ENCODE results near the gene TBC1D23.
"Not testable (repeated sequence)": the region's sequence is repeated elsewhere in the genome, so short reads cannot be mapped to it uniquely, and the experiment has no call there.

TBC1D23 gene

DNA sequence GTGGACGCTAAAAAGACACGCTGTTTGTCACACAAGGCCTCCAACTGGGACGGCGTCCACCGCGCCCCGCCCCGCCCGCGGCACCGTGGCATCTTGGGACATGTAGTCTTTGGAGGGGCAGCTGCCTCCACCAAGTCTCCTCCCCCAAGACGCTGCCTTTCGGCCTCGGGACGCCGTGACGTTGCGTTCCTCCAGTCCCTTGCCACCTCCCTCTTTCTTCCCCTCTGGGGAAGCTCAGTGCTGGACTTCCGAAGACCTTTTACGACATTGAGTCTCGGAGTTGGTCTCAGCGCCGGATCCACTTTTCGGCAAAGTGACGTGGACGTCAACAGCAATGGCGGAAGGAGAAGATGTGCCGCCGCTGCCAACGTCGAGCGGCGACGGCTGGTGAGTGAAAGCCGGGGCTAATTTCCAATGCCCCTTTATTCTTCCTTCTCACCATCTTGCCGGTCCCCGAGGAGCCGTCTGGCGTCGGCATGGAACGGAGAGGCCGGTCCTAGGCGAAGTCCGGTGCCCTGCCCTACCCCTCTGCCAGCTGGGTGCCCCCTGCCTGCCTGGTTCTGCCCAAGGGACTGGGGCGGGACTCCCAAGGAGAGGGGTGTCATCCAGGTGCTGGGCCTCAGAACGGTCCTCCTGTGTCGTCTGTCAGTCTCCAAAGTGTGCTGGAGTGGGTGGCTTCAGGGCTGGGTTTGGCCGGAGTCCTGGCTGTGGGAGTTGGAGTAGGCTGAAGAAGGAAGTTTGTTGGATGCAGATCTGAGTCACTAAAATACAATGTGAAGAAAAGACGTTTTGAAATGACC, at the start of gene TBC1D23:
TBC1D23 (plus strand) TSS at position 308 of the 800 bp plus-strand sequence; CDS start at position 335, 27 bp downstream.
- Mint-ChIP-seq H3K4me3 (peak within 1 kb of the TSS; percentile 79), H3K4me1 (peaks cover 49% of the 10 kb centered on the region), H3K9me3 (no peaks in the 10 kb centered on the region), H3K27ac (peak within 1 kb of the TSS; percentile 96), H3K36me3 (peaks cover 6% of the 10 kb centered on the region)
- DNase-seq (ENCODE audit: low spot score in 2 of 2) (peak; percentile 92 to 97), ATAC-seq (peak; percentile 100)

DNA sequence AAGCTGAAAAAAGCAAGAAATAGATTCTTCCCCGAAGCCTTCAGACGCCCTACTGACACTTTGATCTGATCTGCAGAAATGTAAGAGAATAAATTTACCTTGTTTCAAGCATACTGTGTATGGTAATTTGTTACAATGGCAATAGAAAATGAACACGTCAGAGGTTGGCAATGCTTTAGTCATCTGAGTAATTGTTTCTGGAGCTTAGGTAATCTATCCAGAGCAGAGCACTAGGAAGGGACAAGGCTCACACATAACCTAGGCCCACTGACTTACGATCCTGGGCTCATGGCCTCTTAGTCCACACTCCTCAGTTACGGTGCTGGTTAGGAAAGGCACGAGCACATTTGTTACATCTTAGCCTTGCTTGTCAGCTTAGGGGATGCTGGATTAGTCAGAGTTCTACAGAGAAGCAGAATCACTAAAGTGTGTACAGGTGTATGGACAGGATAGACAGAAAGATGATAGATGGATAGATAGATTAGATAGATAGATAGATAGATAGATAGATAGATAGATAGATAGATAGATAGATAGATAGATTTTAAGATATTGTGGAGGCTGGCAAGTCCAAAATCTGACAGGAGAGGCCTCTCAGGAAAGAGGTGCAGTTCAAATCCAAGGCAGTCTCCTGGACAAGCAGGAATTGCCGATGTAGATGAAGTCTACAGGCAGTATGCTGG, 46.8 kb upstream of the TBC1D23 start:
- H3K9me3 Mint-ChIP-seq = no peaks in the 10 kb centered on the region
- ATAC-seq (no peak), DNase-seq (ENCODE audit: low spot score in 2 of 2) (no peak)
- no peak overlapping the region for H3K4me3 Mint-ChIP-seq
- peaks cover 13% of the 10 kb centered on the region for H3K4me1 Mint-ChIP-seq
- no peak overlapping the region for H3K27ac Mint-ChIP-seq
- no peaks in the 10 kb centered on the region for H3K36me3 Mint-ChIP-seq

DNA sequence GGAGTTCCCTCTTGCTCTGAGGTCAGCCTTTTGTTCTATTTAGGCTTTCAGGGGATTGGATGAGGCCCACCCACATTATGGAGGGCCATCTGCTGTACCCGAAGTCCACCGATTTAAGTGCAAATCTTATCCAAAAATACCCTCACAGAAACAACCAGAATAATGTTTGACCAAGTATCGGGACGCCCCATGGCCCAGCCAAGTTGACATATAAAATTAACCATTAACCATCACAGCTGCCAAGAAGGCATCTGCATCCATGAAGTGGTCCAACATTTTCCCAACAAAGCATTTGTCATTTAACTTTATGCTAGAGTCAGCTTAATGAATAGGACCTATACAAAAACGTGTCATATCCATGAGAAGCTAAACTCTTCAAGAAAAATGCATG, 46.2 kb upstream of the TBC1D23 start:
- Mint-ChIP-seq H3K4me3 (no peak overlapping the region), H3K27ac (no peak overlapping the region), H3K9me3 (no peaks in the 10 kb centered on the region), H3K36me3 (no peaks in the 10 kb centered on the region), H3K4me1 (peaks cover 12% of the 10 kb centered on the region)
- no peak for DNase-seq (ENCODE audit: low spot score in 2 of 2)
- ATAC-seq = no peak

DNA sequence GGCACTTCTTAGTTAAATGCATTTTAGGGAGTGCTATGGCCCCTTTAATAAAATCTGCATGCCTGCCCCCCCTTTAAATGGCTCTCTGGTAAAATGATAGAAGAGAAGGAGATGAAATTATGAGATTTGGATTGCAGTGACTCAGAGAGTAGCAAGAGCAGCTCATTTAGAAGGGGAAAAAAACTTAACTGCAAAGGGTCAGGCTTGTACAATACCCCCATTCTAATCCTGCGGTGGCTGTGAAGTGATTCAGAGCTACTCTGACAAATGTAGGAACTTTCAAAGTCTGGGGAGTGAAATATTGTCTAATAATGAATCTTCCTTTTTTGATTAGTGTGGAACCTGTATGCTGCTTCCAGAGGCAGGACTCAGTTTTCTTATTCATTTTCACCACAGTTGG, 44.1 kb upstream of the TBC1D23 start:
- Mint-ChIP-seq H3K36me3 (no peaks in the 10 kb centered on the region), H3K4me1 (no peaks in the 10 kb centered on the region), H3K9me3 (no peaks in the 10 kb centered on the region), H3K27ac (no peak overlapping the region), H3K4me3 (no peak overlapping the region)
- no peak for DNase-seq (ENCODE audit: low spot score in 2 of 2)
- ATAC-seq = no peak

DNA sequence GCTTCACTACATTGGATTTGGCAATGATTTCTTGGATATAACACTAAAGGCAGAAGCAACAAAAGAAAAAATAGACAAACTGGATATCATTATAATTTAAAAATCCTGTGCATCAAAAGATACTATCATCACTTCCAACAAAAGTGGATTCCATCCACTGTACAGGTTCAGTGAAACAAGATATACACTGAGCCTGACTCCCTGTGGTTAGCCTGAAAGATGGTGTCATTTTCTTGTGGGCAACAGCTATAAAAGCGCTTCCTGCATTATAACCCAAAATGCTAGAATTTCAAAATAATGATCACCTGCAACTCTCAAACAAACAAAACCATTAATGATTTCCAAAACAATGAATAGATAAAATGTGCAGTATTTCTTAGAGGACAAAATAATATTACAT, 39.6 kb upstream of the TBC1D23 start:
- no peak overlapping the region for H3K4me3 Mint-ChIP-seq
- no peaks in the 10 kb centered on the region for H3K4me1 Mint-ChIP-seq
- H3K9me3 Mint-ChIP-seq = no peaks in the 10 kb centered on the region
- DNase-seq (ENCODE audit: low spot score in 2 of 2) (no peak), ATAC-seq (no peak)
- H3K36me3 Mint-ChIP-seq = no peaks in the 10 kb centered on the region
- H3K27ac Mint-ChIP-seq = no peak overlapping the region

- peaks cover 7% of the 10 kb centered on the region for H3K4me1 Mint-ChIP-seq
- ATAC-seq = no peak
- H3K9me3 Mint-ChIP-seq = no peaks in the 10 kb centered on the region
- H3K36me3 Mint-ChIP-seq = no peaks in the 10 kb centered on the region
- DNase-seq (ENCODE audit: low spot score in 2 of 2) = no peak
- no peak overlapping the region for H3K4me3 Mint-ChIP-seq
- H3K27ac Mint-ChIP-seq = no peak overlapping the region
Measured at GRCh38 chr3:100225193-100225592, 35.6 kb upstream of the TBC1D23 start.

DNA sequence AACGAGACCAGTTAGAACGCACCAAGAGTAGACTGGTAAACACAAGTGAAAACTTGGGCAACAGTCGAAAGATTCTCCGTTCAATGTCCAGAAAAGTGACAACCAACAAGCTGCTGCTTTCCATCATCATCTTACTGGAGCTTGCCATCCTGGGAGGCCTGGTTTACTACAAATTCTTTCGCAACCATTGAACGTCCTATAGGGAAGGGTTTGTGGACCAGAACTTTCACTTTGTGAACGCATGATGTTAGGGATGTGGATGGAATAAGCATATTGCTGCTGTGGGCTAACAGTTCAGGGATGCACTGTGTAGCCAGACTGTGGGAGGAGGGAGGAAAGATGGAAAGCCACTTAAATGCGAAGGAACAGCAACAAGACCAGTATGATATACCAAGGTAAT, 34.9 kb upstream of the TBC1D23 start:
- Mint-ChIP-seq H3K36me3 (no peaks in the 10 kb centered on the region), H3K27ac (no peak overlapping the region), H3K9me3 (no peaks in the 10 kb centered on the region)

DNA sequence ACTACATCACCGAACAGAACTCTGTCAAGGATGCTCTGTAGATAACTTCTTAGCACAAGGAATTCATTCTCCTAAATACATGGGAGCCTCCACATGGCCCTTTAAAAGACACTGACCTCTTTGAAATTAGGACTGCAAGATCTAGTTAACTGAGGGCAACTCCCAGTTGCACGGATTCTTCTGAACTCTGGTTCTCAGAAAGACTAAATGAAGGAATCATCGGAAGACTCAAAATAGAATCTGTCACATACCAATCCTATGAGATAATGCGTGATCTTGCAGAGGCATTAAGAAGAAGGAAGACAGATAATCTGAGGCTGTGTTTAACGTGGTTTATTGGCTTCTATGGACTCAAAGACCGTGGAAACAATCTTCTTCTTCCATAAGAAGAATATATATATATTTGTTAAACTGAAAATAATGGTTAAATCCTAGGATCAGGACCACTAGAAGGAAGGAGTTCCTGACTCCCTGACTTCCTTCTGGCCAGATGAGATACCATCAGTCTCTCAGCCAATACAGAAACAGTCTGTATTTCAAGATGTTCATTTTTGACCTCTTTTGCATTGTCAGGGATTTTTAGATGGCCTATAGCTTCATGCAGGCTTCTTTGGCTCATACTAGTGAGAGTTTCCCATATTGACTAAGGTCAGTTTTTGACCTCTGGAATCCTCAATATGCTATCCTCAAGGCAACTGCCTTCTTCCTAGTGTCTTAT, 33.9 kb upstream of the TBC1D23 start:
- no peak for DNase-seq (ENCODE audit: low spot score in 2 of 2)
- H3K4me3 Mint-ChIP-seq = no peak overlapping the region
- no peak for ATAC-seq
- peaks cover 7% of the 10 kb centered on the region for H3K4me1 Mint-ChIP-seq
- H3K36me3 Mint-ChIP-seq = no peaks in the 10 kb centered on the region
- no peak overlapping the region for H3K27ac Mint-ChIP-seq
- no peaks in the 10 kb centered on the region for H3K9me3 Mint-ChIP-seq

More for the DNA sequence above, 34.9 kb upstream of the TBC1D23 start:
- no peak for DNase-seq (ENCODE audit: low spot score in 2 of 2)
- ATAC-seq = no peak
- H3K4me1 Mint-ChIP-seq = peaks cover 7% of the 10 kb centered on the region
- H3K4me3 Mint-ChIP-seq = no peak overlapping the region

DNA sequence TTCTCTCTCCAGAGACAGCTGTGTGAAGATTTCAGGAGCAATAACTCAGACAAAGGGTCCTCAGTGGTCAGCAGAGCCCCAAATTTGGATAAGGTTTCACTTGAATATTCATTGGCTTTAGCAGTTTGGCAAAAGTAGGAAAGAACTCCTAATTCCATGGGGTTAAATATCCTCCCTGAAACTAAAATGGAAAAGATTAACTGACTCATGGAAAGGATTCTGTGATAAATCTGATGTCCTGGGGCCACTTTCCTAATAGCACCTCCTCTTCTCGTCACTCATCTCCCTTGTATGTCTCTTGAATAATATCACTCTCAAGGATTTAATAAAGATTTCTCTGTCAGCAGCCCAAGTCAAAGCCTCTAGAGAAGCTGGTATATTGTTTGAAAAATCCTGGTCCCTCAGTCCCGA, 33.3 kb upstream of the TBC1D23 start:
- Mint-ChIP-seq H3K9me3 (no peaks in the 10 kb centered on the region), H3K27ac (no peak overlapping the region), H3K4me3 (no peak overlapping the region), H3K4me1 (peaks cover 7% of the 10 kb centered on the region), H3K36me3 (no peaks in the 10 kb centered on the region)
- DNase-seq (ENCODE audit: low spot score in 2 of 2) (no peak), ATAC-seq (no peak)

- Mint-ChIP-seq H3K4me1 (peaks cover 7% of the 10 kb centered on the region), H3K27ac (no peak overlapping the region), H3K9me3 (no peaks in the 10 kb centered on the region), H3K4me3 (no peak overlapping the region), H3K36me3 (no peaks in the 10 kb centered on the region)
- DNase-seq (ENCODE audit: low spot score in 2 of 2) (no peak), ATAC-seq (peak; percentile 28)
Measured at GRCh38 chr3:100228247-100228646, 32.5 kb upstream of the TBC1D23 start.

- ATAC-seq; H3K36me3 Mint-ChIP-seq; DNase-seq (ENCODE audit: low spot score in 2 of 2); H3K4me3 Mint-ChIP-seq; H3K9me3 Mint-ChIP-seq; H3K4me1 Mint-ChIP-seq: not testable (repeated sequence)
- H3K27ac Mint-ChIP-seq = peak overlapping the region; percentile 24
Measured at GRCh38 chr3:100229188-100229587, 31.6 kb upstream of the TBC1D23 start.

- no peak for DNase-seq (ENCODE audit: low spot score in 2 of 2)
- Mint-ChIP-seq H3K4me3 (no peak overlapping the region), H3K36me3 (no peaks in the 10 kb centered on the region), H3K27ac (no peak overlapping the region), H3K4me1 (peaks cover 7% of the 10 kb centered on the region), H3K9me3 (no peaks in the 10 kb centered on the region)
- no peak for ATAC-seq
Measured at GRCh38 chr3:100230710-100231109, 30.1 kb upstream of the TBC1D23 start.

DNA sequence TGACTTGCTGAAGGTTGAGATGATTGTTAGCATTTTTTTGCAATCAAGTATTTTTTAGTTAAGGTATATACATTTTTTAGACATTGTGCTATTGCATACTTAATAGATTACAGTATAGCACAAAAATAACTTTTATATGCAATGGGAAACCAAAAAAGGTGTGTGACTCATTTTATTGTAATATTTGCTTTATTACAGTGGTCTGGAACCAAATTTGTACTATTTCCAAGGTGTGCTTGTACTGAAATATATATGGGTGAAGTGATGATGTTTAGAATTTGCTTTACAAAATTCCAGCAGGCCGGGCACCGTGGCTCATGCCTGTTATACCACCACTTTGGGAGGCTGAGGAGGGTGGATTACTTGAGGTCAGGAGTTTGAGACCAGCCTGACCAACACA, 29.1 kb upstream of the TBC1D23 start:
- Mint-ChIP-seq H3K9me3 (no peaks in the 10 kb centered on the region), H3K27ac (no peak overlapping the region)

DNA sequence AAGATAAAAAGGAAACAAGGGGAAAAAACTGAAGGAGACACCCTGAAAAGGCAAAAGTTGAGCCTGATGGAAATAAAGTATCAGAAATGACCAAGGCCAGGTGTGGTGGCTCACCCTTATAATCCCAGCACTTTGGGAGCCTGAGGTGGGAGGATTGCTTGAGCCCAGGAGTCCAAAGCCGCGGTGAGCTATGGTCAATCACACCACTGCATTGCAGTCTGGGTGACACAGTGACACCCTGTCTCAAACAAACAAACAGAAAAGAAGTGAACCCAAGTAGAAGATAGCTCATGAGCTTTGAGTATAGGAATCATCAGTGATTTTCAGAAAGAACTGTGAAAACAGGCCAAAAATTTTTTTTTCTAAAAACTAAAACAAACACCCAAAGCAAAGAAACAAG, 26.4 kb upstream of the TBC1D23 start:
- no peak overlapping the region for H3K4me3 Mint-ChIP-seq
- no peak for DNase-seq (ENCODE audit: low spot score in 2 of 2)
- no peak for ATAC-seq
- no peaks in the 10 kb centered on the region for H3K36me3 Mint-ChIP-seq
- peaks cover 1% of the 10 kb centered on the region for H3K4me1 Mint-ChIP-seq
- peaks cover 3% of the 10 kb centered on the region for H3K9me3 Mint-ChIP-seq
- H3K27ac Mint-ChIP-seq = no peak overlapping the region

More for the DNA sequence above, 29.1 kb upstream of the TBC1D23 start:
- H3K4me3 Mint-ChIP-seq = no peak overlapping the region
- ATAC-seq (no peak), DNase-seq (ENCODE audit: low spot score in 2 of 2) (no peak)
- peaks cover 7% of the 10 kb centered on the region for H3K4me1 Mint-ChIP-seq
- H3K36me3 Mint-ChIP-seq = no peaks in the 10 kb centered on the region

DNA sequence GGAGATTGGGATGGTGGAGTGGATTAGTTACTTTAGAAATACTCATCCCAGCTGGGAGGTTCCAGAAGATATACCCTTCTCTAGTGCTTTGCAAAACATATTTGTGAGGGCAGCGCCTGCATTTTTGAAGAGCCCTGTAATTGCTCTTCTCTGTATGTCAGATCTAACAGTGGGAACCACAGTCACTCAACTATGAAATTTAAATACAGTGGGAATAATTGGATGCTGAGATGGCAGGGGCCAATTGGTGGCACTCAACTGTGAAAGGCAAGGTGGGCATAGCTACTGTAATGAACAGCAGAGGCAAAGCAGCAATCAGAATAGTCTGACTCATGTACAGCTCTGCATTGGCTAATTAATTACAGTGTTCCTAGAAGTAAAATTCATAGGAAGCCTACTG, 22.2 kb upstream of the TBC1D23 start:
- DNase-seq (ENCODE audit: low spot score in 2 of 2) (no peak), ATAC-seq (no peak)
- H3K36me3 Mint-ChIP-seq = no peaks in the 10 kb centered on the region
- no peaks in the 10 kb centered on the region for H3K4me1 Mint-ChIP-seq
- H3K27ac Mint-ChIP-seq = no peak overlapping the region
- H3K4me3 Mint-ChIP-seq = no peak overlapping the region
- H3K9me3 Mint-ChIP-seq = peaks cover 3% of the 10 kb centered on the region
